Measurements from ENCODE around the gene OR52E1. TPM values are rescaled to one million over a fixed set of nuclear protein-coding genes. Genes with fewer than 3 reads are reported as not detected.

OR52E1 gene
- total and polyA plus RNA-seq, 8 donors = not detected

GRCh38 chr11:5059391-5059790 is 10.0 kb upstream of the OR52E1 start, which contains the start of gene OR52E2:
OR52E2 (minus strand) TSS chr11:5059627; CDS start chr11:5059627, 0 bp downstream.
- Histone ChIP-seq H3K27ac (no peak within 1 kb of the TSS), H3K4me1 (no peaks in the 10 kb centered on the region), H3K9me3 (no peaks in the 10 kb centered on the region), H3K27me3 (no peaks in the 10 kb centered on the region), H3K36me3 (no peaks in the 10 kb centered on the region), H3K4me3 (no peak within 1 kb of the TSS)
- DNase-seq (no peak), ATAC-seq (no peak)
- TF ChIP-seq CTCF (IDR thresholded peaks at IDR 0.05) = no peak
- intact Hi-C loops (cut with DNase I) = no loop called here

- H3K4me3 ChIP-seq = no peak overlapping the region
- no peak overlapping the region for H3K27ac ChIP-seq
- H3K4me1 ChIP-seq = no peaks in the 10 kb centered on the region
- DNase-seq (no peak), ATAC-seq (no peak)
- no peaks in the 10 kb centered on the region for H3K27me3 ChIP-seq
- TF ChIP-seq CTCF (IDR thresholded peaks at IDR 0.05) = no peak
- no peaks in the 10 kb centered on the region for H3K9me3 ChIP-seq
- intact Hi-C loops (cut with DNase I) = no loop called here
- H3K36me3 ChIP-seq = no peaks in the 10 kb centered on the region
These were observed 4.3 kb upstream of the OR52E1 start for GRCh38 chr11:5065027-5065426.

- Histone ChIP-seq H3K4me3 (no peak overlapping the region), H3K9me3 (no peaks in the 10 kb centered on the region), H3K27me3 (no peaks in the 10 kb centered on the region), H3K4me1 (no peaks in the 10 kb centered on the region), H3K27ac (no peak overlapping the region), H3K36me3 (no peaks in the 10 kb centered on the region)
- intact Hi-C loops (cut with DNase I) = no loop called here
- no peak for TF ChIP-seq CTCF (IDR thresholded peaks at IDR 0.05)
- ATAC-seq (no peak), DNase-seq (no peak)
These were observed 2.4 kb downstream of the OR52E1 start for GRCh38 chr11:5071799-5072198.

- ATAC-seq = no peak
These were observed 12.0 kb downstream of the OR52E1 start for GRCh38 chr11:5081405-5081804.

GRCh38 chr11:5083602-5084001 is 14.2 kb downstream of the OR52E1 start:
- Histone ChIP-seq H3K27ac (no peak overlapping the region), H3K4me1 (no peaks in the 10 kb centered on the region), H3K36me3 (no peaks in the 10 kb centered on the region), H3K27me3 (no peaks in the 10 kb centered on the region), H3K9me3 (no peaks in the 10 kb centered on the region), H3K4me3 (no peak overlapping the region)
- intact Hi-C loops (cut with DNase I) = no loop called here
- TF ChIP-seq CTCF (IDR thresholded peaks at IDR 0.05) = no peak
- no peak for DNase-seq
- ATAC-seq = no peak

More at GRCh38 chr11:5081405-5081804, 12.0 kb downstream of the OR52E1 start:
- Histone ChIP-seq H3K4me3 (no peak overlapping the region), H3K4me1 (no peaks in the 10 kb centered on the region), H3K27ac (no peak overlapping the region), H3K27me3 (no peaks in the 10 kb centered on the region), H3K36me3 (no peaks in the 10 kb centered on the region), H3K9me3 (no peaks in the 10 kb centered on the region)
- no peak for TF ChIP-seq CTCF (IDR thresholded peaks at IDR 0.05)
- intact Hi-C loops (cut with DNase I) = no loop called here
- DNase-seq = no peak
